ENCODE measurements around the gene ATXN7L3. TPM values are rescaled to one million over a fixed set of nuclear protein-coding genes. Genes with fewer than 3 reads are reported as not detected.
A peak's percentile ranks its signal among the peaks of the same experiment; 100 is the strongest.

Gene ATXN7L3
- polyA plus RNA-seq, 4 donors: 63.4 to 70.7 (median 67.5) TPM

- peak in 1 of 4 donors; percentile 28 for DNase-seq (ENCODE audit: low read depth in 4 of 4, low spot score in 2 of 4)
Observed at GRCh38 chr17:44203731-44204440, 4.2 kb upstream of the ATXN7L3 start.

GRCh38 chr17:44202756-44203155 is 3.1 kb upstream of the ATXN7L3 start:
- no peak for DNase-seq (ENCODE audit: low read depth in 4 of 4, low spot score in 2 of 4)

GRCh38 chr17:44200478-44201155 is 933 bp upstream of the ATXN7L3 start:
- DNase-seq (ENCODE audit: low read depth in 4 of 4, low spot score in 2 of 4): peak in 1 of 4 donors; percentile 20

- DNase-seq (ENCODE audit: low read depth in 4 of 4, low spot score in 2 of 4): peak in 2 of 4 donors; percentile 17 to 32
Observed at GRCh38 chr17:44198721-44199552, 747 bp downstream of the ATXN7L3 start.

GRCh38 chr17:44197980-44198720 is 1.5 kb downstream of the ATXN7L3 start:
- DNase-seq (ENCODE audit: low read depth in 4 of 4, low spot score in 2 of 4): no peak

- DNase-seq (ENCODE audit: low read depth in 4 of 4, low spot score in 2 of 4): no peak
Observed at GRCh38 chr17:44197107-44197506, 2.6 kb downstream of the ATXN7L3 start.

GRCh38 chr17:44193326-44194084 is 6.2 kb downstream of the ATXN7L3 start:
- no peak for DNase-seq (ENCODE audit: low read depth in 4 of 4, low spot score in 2 of 4)

- DNase-seq (ENCODE audit: low read depth in 4 of 4, low spot score in 2 of 4): no peak
Observed at GRCh38 chr17:44192750-44193149, 6.9 kb downstream of the ATXN7L3 start.

- no peak for DNase-seq (ENCODE audit: low read depth in 4 of 4, low spot score in 2 of 4)
Observed at GRCh38 chr17:44191941-44192496, 7.7 kb downstream of the ATXN7L3 start.

- DNase-seq (ENCODE audit: low read depth in 4 of 4, low spot score in 2 of 4): no peak
Observed at GRCh38 chr17:44191369-44191768, 8.3 kb downstream of the ATXN7L3 start.

- DNase-seq (ENCODE audit: low read depth in 4 of 4, low spot score in 2 of 4): no peak
Observed at GRCh38 chr17:44190481-44190880, 9.2 kb downstream of the ATXN7L3 start.

- no peak for DNase-seq (ENCODE audit: low read depth in 4 of 4, low spot score in 2 of 4)
Observed at GRCh38 chr17:44188576-44189403, 10.9 kb downstream of the ATXN7L3 start.

- DNase-seq (ENCODE audit: low read depth in 4 of 4, low spot score in 2 of 4): no peak
Observed at GRCh38 chr17:44187131-44187899, 12.4 kb downstream of the ATXN7L3 start.

- DNase-seq (ENCODE audit: low read depth in 4 of 4, low spot score in 2 of 4): peak; percentile 96 to 99 (median 97)
Observed at GRCh38 chr17:44186307-44187130, 13.2 kb downstream of the ATXN7L3 start, which contains the start of gene TMUB2. Gene TMUB2, plus strand, starts transcription at chr17:44186972. Its CDS starts 737 bp downstream, at chr17:44187709.

- no peak for DNase-seq (ENCODE audit: low read depth in 4 of 4, low spot score in 2 of 4)
Observed at GRCh38 chr17:44184212-44184810, 15.4 kb downstream of the ATXN7L3 start.

- no peak for DNase-seq (ENCODE audit: low read depth in 4 of 4, low spot score in 2 of 4)
Observed at GRCh38 chr17:44183024-44183423, 16.7 kb downstream of the ATXN7L3 start.
